GM19438 (cell line): ENCODE measurements around the gene ENG.
"Not testable (repeated sequence)": the region's sequence is repeated elsewhere in the genome, so short reads cannot be mapped to it uniquely, and the experiment has no call there.

ENCODE experiments used
- ATAC-seq: cut with Tn5 transposase; IDR thresholded peaks from one replicate; pipeline ENCODE4 v1.9.1; 2021; ENCODE audit warnings: low read depth; ENCODE audit not compliant: unreplicated experiment

The ENG gene

GRCh38 chr9:127846443-127847177 is 7.8 kb downstream of the ENG start:
- no peak for ATAC-seq

DNA sequence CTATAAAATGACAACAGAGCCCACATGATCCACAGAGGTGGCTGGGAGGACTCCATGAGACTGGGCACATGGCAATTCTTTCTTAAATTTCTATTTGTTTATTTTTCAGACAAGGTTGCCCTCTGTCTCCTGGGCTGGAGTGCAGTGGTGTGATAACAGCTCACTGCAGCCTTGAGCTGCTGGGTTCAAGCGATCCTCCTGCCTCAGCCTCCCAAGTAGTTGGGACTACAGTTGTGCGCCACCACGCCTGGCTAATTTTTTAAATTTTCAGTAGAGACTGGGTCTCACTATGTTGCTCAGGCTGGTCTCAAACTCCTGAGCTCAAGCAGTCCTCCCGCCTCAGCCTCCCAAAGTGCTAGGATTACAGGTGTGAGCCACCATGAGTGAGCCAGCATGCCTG is 8.8 kb downstream of the ENG start:
- ATAC-seq: not testable (repeated sequence)

DNA sequence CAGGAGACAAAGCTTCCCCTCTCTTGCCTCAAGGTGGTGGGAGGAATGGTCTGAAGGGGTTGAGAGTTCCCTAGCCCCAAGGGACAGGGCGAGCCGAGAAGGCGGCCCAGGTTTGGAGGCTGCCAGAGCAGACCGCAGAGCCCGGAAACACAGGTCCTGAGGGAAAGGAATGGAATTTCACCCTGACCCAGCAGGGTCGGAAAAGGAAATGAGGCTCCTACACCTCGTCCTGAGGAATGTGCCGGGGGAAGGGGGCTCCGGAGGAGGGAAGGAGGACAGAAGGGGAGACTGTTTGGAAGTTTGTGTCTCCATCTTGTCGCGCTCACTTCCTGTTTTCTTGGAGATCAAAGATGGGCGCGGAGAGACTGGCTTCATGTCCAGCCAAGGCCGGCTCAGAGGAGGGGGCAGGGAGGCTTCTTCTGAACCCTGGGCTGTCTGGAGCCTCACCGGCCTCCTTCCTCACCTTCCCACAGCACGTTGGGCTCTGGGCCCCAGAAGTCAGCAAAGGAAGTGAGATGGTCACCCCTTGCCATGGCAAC is 9.6 kb downstream of the ENG start:
- no peak for ATAC-seq

DNA sequence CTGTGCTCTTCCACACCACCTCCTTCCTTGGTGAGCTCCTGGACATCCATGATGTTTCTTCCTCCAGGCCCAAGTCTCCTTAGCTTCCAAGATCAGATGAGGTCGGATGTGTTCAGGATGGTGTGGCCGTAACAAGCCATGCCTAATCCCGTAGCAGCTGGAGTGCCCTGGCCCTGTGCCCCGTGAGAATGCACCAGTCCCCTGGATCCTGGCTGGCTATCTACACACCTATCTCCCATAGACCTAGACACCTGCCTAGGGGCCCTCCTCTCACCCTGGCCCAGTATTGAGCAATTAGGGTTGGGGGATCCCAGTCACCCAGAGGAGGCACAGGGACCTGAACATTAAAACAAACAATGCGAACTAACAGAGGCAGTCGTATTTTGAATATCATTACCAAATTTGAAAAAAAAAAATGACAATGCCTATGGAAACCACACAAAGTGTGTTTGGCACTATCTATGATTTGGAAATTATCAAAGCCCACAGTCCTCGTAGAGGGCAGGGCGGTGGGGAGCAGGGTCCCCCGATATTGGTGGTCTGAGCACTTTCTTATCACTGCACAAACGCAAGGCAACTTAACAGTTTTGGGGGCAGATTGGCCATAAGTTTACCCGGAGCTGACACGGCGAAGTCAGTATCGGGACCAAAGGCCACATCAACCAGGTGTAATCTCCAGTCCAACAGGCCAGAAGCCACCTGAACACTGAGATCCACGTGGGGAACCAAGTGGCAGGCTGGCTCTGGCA is 13.2 kb downstream of the ENG start:
- no peak for ATAC-seq

DNA sequence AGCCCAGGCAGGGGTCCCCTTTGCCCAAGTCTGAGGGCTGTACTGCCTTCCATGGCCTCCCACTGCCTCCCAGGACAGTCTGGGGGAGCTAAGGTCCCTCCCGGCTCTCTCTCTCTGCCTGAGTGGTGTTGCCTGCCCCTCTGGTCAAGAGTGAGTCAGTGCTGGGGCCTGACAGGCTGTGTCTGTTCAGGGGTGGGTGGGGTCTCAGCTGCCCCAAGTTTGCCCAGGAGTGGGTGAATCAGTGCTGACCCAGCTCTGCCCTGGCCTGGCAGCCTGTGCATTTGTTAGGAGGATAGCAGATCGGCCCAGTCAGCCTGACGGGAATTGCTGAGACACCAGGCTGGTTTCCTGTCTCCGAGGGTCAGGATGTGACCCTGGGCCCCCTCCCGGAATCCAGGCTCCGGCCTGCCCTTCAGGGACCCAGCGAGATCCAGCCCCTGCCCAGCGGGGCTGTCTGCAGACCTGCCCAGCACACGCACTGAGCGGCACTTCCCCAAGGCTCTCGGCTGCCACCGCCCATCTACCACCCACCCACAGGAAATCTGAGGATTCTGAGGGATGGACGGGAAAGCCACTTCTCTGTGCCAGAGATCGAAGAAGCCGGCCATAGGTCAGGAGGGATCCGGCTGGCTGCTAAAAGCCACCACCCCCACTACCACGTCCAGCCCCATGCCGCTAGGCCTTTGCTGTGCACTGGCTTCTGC is 15.9 kb downstream of the ENG start:
- ATAC-seq: no peak

GRCh38 chr9:127837346-127837745 is 17.1 kb downstream of the ENG start:
- ATAC-seq: no peak

DNA sequence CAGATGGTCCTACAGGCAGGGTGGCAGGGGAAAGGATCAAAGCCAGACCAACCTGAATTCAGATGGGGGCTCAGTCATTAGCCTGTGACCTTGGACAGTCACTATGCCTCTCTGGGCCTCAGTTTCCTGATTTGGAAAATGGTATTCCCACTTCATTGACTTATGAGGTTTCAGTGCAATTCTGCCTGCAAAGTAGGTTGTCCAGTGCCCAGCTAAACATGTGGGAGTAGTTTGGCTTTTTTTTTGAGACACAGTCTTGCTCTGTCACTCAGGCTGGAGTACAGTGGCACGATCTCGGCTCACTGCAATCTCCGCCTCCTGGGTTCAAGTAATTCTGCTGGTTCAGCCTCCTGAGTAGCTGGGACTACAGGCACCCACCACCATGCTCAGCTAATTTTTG is 17.9 kb downstream of the ENG start:
- ATAC-seq: not testable (repeated sequence)

GRCh38 chr9:127835991-127836516 is 18.4 kb downstream of the ENG start:
- no peak for ATAC-seq

DNA sequence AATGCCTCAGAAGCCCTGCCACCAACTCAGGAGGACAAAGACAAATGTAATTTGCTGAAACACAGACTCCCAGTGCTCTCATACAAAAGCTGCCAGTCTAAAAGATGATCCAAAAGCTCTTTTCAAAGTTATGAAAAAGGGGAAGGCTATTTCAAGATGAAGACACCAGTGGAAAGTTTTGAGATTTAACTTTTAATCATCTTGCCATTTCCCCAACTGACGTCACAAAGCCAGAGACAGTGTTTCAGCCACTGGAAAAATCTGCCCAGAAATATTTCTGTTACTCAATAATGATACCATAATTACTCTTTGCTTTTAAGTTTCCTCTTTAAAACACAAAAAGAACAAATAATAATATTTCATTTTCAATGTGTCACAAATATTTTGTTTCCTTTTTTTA is 20.9 kb downstream of the ENG start:
- no peak for ATAC-seq

- ATAC-seq: no peak
Measured at GRCh38 chr9:127832248-127832647, 22.2 kb downstream of the ENG start.

DNA sequence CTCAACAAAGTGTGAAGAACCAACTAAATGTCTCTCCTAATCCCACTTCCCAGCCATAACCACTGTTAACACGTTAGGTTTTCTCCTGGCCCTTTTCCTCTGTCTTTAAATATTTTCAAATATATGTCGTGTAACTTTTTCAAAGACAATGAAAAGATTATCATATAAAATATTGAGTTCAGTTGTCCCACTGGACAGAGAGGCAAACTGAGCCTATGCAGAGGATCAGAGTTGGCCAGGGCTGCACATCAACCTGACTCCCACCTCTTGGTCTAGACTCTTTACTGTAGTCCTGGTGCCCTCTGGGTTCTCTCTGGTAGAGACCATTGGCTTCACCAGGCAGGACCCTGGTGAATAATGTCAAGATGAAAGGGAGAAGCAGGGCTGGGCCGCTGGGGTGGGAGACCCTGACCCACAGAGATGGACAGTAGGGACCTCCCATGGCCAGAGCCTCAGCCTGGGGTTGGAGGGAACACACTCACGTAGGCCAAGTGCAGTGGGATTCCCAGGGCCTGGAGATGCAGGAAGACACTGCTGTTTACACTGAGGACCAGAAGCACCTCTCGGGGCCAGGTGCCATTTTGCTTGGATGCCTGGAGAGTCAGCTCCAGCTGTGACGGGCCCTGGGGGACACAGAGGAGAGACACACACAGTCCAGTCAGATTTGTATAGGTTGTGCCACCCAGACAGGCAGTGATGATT is 25.1 kb downstream of the ENG start:
- no peak for ATAC-seq

- no peak for ATAC-seq
Measured at GRCh38 chr9:127828262-127829031, 26.0 kb downstream of the ENG start.

DNA sequence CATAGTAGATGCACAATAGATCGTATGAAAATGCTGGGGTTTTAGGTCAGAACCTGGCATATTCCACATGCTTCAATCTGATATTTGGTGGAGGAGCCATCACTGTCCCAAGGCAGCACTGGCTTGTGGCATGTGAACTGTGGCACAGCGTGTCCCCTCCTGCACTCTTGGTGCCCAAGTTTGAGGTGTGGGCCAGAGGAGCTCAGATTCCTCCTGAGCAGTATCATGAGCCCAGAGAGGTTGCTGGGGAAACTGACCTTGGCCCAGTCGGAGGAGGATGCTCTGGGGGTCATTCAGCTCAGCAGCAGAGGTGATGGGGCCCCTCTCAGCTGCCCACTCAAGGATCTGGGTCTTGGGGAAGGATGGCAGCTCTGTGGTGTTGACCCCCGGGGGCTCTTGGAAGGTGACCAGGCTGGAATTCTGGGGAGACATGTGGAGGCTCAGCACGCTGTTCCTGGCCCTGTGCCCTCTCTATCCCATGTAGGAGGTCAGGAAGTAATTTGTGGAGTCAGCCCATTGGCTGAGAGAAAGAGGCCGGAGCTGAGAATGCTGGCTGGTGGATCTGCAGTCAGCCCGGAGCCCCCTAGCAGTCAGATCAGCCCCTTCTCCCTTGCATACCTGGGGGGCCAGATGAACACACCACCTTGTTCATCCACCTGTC is 28.1 kb downstream of the ENG start:
- ATAC-seq: no peak

DNA sequence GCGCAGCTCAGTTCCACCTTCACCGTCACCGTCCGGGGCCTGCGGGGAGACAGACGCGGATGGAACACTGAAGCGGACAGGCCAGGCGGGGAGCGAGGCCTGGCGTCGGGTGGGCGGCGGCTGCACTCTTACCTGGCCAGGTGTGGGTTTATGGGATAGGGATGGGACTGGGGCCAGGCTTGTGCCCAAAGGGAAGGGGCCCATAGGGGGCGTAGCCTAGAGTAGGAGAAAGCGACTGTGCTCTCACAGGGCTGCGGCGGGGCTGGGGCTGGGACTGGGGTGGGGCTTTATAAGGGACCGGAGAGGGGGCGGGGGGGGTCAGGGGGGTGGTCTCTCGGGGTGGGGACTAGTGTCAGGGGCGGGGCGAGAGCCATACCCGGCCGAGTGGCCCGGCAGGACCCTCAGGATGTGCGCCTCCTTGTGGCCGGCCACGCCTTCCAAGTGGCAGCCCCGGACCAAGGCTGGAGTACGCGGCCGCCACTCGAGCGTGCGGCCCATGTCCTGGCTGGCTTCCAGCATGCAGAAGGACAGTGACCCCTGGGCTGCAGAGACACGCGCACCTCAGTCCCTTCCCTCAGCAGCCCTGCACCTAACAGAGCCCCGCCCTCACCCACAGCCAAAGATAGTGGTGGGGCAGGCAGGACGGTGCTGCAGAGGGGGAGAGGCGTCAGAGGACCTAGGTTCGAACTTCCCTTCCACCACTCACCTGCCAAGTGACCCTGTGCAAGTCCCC is 29.0 kb downstream of the ENG start:
- no peak for ATAC-seq

DNA sequence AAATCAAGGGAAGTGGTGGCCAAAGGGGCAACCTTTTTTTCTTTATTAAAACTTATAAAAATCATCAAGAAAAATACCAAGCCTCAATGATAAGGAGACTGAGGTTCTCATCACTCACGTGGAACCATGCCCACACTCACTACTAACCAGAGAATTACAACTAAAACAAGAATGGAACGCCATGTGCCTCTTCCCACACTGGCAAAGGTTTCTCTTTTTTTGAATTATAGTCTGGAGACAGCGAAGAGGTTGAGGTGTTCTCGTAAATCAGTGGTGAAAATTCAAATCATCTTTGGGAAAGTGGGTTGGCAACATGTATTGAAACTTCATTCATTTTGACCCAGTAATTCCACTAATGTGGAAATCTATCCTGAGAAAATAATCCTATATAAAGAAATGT is 32.4 kb downstream of the ENG start:
- ATAC-seq: no peak

DNA sequence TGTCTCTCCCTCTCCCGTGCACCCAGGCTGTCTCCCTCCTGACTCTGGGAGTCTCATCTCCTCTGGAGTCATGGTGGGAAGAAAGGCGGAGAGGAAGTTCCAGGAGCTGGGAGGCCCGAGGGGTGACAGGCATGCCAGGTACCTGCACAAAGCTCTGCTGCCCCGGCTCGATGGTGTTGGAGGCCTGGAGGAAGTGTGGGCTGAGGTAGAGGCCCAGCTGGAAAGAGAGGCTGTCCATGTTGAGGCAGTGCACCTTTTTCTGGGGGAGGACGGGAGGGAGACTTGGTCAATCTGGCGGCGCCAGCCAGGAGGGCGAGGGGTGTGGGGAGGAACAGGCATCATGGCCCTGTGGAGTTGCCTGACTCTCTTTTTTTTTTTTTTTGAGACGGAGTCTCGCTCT is 35.9 kb downstream of the ENG start:
- no peak for ATAC-seq

- no peak for ATAC-seq
Measured at GRCh38 chr9:127817881-127818434, 36.5 kb downstream of the ENG start.

DNA sequence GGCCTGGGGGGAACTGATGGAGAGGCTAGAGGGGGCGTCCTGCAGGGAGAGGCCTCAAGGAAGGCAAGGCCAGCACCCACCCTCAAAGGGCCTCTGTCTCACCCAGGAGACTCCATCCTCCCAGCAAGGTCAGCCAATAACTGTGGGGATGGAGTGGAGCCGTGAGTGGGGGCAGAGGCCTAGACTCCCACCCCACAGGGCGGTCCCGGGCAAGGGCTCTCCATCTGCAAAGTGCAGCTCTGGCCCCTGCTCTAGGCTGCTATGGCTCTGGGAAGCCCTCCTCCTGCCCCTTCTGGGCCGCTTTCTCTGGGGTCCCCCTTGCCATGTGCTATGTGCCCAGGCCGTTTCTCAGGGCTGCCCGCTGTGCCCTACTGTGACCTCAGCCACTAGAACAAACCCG is 37.7 kb downstream of the ENG start:
- no peak for ATAC-seq
